Right lobe of liver (tissue), 6 donors: Measurements from ENCODE around the gene SGCD. TPM values are rescaled to one million over a fixed set of nuclear protein-coding genes. Genes with fewer than 3 reads are reported as not detected.

Experiments used
- ATAC-seq, 4 donors: fragments of 200-7000 bp; cut with Tn5 transposase; one replicate each; pipeline ENCODE4 v1.9.1; 2020; ENCODE audit warnings: mild to moderate bottlenecking in 4 of 4, moderate library complexity in 4 of 4
- DNase-seq, 3 donors: peaks; one replicate each; pipeline ENCODE4 v3.0.0-alpha.2; 2020
- H3K27ac ChIP-seq, 3 donors: fragments of 200-600 bp; one replicate each; pipeline ENCODE4 v1.8.0; 2022
- H3K27me3 ChIP-seq, 2 donors: fragments of 200-600 bp; one replicate each; pipeline ENCODE4 v1.8.0; 2022
- H3K36me3 ChIP-seq, 4 donors: fragments of 200-600 bp; sonication (generic) in 1 of 4; one replicate each; pipeline versions ENCODE4 v1.5.1 to v1.8.0; 2017 to 2022; ENCODE audit warnings: control low read depth in 1 of 4
- H3K4me1 ChIP-seq, 4 donors: fragments of 200-600 bp; sonication (generic) in 1 of 4; one replicate each; pipeline versions ENCODE4 v1.5.1 to v1.8.0; 2017 to 2022; ENCODE audit warnings: control low read depth in 1 of 4
- H3K4me3 ChIP-seq, 3 donors: fragments of 200-600 bp; one replicate each; pipeline ENCODE4 v1.8.0; 2022
- H3K9me3 ChIP-seq, 4 donors: fragments of 200-600 bp; sonication (generic) in 1 of 4; one replicate each; pipeline versions ENCODE4 v1.5.1 to v1.8.0; 2017 to 2022; ENCODE audit warnings: control low read depth in 1 of 4
- CTCF ChIP-seq, 4 donors: fragments of 200-600 bp in 3 of 4; fragments of 450-650 bp in 1 of 4; IDR thresholded peaks; one replicate each; pipeline versions ENCODE4 v1.5.1 to v1.8.0; 2016 to 2022; ENCODE audit warnings: antibody characterized with exemption in 4 of 4, mild to moderate bottlenecking in 2 of 4
- POLR2A ChIP-seq: fragments of 450-650 bp; IDR thresholded peaks from one replicate; pipeline ENCODE4 v1.6.1; 2017; ENCODE audit warnings: antibody characterized with exemption, mild to moderate bottlenecking
- WGBS: methylation state at CpG from one replicate; pipeline ENCODE4 v1.1.6; 2018; ENCODE audit warnings: low coverage, low lambda C conversion rate; ENCODE audit not compliant: insufficient coverage; ENCODE audit errors: missing lambda C conversion rate; 5-methylcytosine and 5-hydroxymethylcytosine counted together
- intact Hi-C, 2 donors: fragments of 100-400 bp; cut with DNase I; formaldehyde crosslinking; loops; one replicate each; pipeline versions ENCODE4 v1.11.2 to v1.14.1; 2022
- total RNA-seq, 6 experiments: library from RNA; depleted of rRNA in 2 of 6; stranded (reverse); fragments of >200 nt in 2 of 6; fragmentation: NEBNext Ultra II Directional in 3 of 6; extraction: Animal tissue kit (Norgen Biotek cat#: 25700) in 3 of 6; gene quantifications; one replicate each; pipeline versions ENCODE4 v1.1.0 to v1.2.4, GENCODE V29; 2016 to 2023
- donor health status: DM: no; HTN: yes; CAD: no.
- donor health status: DM: no; HTN: no; CAD: no.
- donor health status: DM: no; HTN: no; CAD: no.
- donor health status: DM: no; HTN: yes; CAD: no.
- donor health status: DM: no; HTN: yes; CAD: no.

The SGCD gene
- total RNA-seq, 6 experiments from 2014 or later, result 0.31 to 3.1 (median 0.95) TPM

DNA sequence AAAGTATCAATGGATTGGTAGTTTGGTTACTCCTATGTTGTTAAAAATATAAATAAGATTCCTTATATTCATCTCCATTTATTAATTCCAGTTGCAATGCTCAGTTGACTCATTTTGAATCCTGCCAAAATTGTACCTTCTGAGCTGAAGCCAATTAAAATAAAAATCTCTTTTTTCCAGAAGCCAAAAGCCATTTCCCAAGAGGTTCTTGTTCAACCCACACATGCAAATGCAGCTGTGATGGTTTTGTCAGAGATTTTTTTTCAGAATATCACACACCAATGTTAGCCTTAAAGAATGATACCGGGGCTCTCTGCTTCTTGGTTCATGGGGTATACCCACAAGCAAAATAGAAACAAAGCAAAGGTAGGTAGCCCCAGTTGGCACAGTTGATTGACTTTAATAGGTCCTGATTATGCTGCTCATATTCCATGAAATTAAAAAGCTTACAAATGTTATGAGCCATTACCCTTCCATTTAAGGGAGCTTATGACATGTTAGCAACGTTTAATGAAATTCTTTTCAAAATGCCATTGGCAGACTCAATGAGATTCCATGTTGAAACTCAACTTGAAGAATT, 208.0 kb downstream of the SGCD start:
- intact Hi-C loops, result no loop called here
- WGBS, result 43% methylated on average over 2 of the region's 2 CpGs
- no peaks in the 10 kb centered on the region for H3K27me3 ChIP-seq
- H3K4me1 ChIP-seq, result no peaks in the 10 kb centered on the region
- ATAC-seq (no peak), DNase-seq (no peak)
- no peak overlapping the region for H3K27ac ChIP-seq
- H3K4me3 ChIP-seq, result no peak overlapping the region
- no peaks in the 10 kb centered on the region for H3K36me3 ChIP-seq
- no peak for TF ChIP-seq POLR2A
- no peak for TF ChIP-seq CTCF (IDR thresholded peaks at IDR 0.05)
- no peaks in the 10 kb centered on the region for H3K9me3 ChIP-seq

GRCh38 chr5:156540491-156540890, 213.5 kb downstream of the SGCD start:
- Histone ChIP-seq H3K4me3 (no peak overlapping the region), H3K36me3 (no peaks in the 10 kb centered on the region), H3K9me3 (no peaks in the 10 kb centered on the region), H3K4me1 (no peaks in the 10 kb centered on the region), H3K27ac (no peak overlapping the region), H3K27me3 (no peaks in the 10 kb centered on the region)
- WGBS, result 49% methylated on average over 3 of the region's 3 CpGs
- TF ChIP-seq CTCF (IDR thresholded peaks at IDR 0.05) (no peak), POLR2A (no peak)
- DNase-seq, result no peak
- intact Hi-C loops, result no loop called here
- no peak for ATAC-seq

DNA sequence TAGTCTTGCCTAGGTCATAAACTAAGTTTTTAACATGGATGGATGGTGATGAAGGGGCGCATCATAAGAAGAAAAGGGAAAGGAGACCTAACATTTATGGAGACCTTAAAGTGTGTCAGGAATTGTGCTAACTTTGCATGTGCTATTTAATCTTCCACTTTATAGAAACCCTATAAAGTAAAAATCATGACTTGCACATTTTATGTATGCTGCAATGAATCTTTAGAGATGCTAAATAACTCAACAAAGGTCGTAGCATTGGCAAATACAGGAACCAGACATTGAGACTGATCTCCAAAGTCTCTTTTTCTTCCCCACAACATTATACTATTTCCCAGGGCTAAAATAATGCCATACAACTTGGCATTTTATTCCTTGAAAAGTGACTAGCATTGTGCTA, 214.6 kb downstream of the SGCD start:
- 78% methylated on average over 2 of the region's 2 CpGs for WGBS
- H3K9me3 ChIP-seq, result no peaks in the 10 kb centered on the region
- DNase-seq (no peak), ATAC-seq (no peak)
- H3K4me3 ChIP-seq, result no peak overlapping the region
- intact Hi-C loops, result no loop called here
- TF ChIP-seq POLR2A (no peak), CTCF (IDR thresholded peaks at IDR 0.05) (no peak)
- no peaks in the 10 kb centered on the region for H3K4me1 ChIP-seq
- H3K36me3 ChIP-seq, result no peaks in the 10 kb centered on the region
- no peak overlapping the region for H3K27ac ChIP-seq
- no peaks in the 10 kb centered on the region for H3K27me3 ChIP-seq

- ATAC-seq, result no peak
- intact Hi-C loops, result no loop called here
- no peaks in the 10 kb centered on the region for H3K36me3 ChIP-seq
- H3K4me1 ChIP-seq, result no peaks in the 10 kb centered on the region
- no peaks in the 10 kb centered on the region for H3K9me3 ChIP-seq
- 60% methylated on average over 5 of the region's 5 CpGs for WGBS
- no peaks in the 10 kb centered on the region for H3K27me3 ChIP-seq
- no peak for DNase-seq
- no peak overlapping the region for H3K4me3 ChIP-seq
- TF ChIP-seq POLR2A (no peak), CTCF (IDR thresholded peaks at IDR 0.05) (no peak)
- no peak overlapping the region for H3K27ac ChIP-seq
Measured at GRCh38 chr5:156543348-156544145, 216.6 kb downstream of the SGCD start.
